ENCODE data around the gene WTAP. TPM values are rescaled to one million over a fixed set of nuclear protein-coding genes. Genes with fewer than 3 reads are reported as not detected.
"Not testable (repeated sequence)": the region's sequence is repeated elsewhere in the genome, so short reads cannot be mapped to it uniquely, and the experiment has no call there.

WTAP gene
- total RNA-seq, 1 donor from 2014 or later, result 75.4 TPM

DNA sequence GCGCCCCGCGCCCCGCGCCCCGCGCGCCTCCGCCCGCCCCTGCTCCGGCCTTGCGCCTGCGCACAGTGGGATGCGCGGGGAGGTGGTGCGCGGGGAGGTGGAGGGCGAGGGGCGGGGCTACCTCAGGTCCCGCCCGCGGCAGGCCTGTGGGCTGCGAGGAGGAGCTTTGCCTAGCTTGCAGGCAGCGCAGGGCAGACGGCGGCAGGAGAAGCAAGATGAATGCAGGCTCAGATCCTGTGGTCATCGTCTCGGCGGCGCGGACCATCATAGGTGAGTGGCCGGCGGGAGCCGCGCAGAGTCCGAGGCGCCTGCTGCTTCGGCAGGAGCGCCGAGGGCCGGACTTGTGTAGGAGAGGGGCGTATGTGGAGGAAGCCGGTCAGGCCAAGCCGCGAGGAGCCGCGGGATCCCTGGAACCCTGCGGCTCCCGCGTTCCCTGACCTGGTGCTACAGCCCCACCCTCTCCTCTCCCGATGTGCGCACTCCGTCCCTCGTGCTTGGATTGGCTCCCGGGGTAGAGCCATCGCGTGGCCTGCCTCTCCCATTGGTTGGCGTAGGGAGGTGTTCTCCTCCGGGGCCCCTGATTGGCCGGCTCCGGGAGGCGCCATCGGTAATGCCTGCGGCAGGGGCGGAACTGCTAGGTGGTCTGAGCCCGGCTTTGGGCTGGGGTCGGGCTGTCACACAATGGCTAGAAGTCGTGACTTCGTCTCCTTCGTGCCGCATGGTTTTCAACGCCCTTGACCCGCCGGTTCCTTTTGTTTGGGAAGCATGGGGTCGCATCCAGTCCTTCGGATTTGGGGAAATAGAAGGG is 34.8 kb downstream of the WTAP start, which contains the start of gene ACAT2:
ACAT2 (plus strand) TSS at position 173 of the 808 bp plus-strand sequence; CDS start at position 216, 43 bp downstream.
- peak; percentile 96 for DNase-seq (ENCODE audit: low spot score)

DNA sequence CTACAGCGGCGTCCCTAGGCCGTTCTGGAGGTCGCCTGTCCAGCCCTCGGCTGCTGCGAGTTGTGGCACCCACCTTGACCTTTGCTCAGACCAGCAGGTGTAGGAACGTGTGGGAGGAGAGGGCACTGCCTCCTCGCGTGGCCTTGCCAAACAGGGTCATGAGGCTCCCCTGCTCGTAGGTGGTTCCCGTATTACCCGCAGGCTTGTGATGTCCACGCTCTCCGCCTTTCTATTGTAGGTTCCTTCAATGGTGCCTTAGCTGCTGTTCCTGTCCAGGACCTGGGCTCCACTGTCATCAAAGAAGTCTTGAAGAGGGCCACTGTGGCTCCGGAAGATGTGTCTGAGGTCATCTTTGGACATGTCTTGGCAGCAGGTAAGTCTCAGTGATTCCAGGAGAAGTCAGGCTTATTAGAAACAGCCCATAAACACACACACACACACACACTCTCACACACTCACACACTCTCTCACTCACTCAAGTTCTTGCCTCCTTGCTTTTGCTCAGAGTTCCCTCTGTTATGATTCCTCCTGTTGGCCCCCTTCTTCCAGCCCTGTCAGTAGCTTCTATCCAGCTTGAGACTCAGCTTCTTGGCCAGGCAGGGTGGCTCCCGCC is 35.5 kb downstream of the WTAP start:
- DNase-seq (ENCODE audit: low spot score), result peak; percentile 15

- DNase-seq (ENCODE audit: low spot score), result no peak
Measured at GRCh38 chr6:159766906-159767305, 39.6 kb downstream of the WTAP start.

- no peak for DNase-seq (ENCODE audit: low spot score)
Measured at GRCh38 chr6:159769470-159769869, 42.2 kb downstream of the WTAP start.

DNA sequence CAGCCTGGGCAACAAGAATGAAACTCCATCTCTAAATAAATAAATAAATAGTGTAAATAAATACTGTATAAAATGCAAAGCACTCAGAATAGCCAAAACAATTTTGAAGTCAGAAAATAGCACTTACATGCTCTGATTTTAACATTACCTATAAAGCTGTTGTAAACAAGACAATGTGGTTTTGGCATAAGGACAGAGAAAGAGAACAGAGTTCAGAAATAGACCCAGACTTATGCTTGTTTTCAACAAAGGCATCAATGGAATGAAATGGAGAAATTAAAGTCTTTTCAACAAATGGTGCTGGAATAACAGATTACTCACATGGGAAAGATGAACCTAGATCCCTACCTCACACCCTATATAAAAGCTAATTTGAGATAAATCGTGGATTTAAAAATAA is 44.9 kb downstream of the WTAP start:
- DNase-seq (ENCODE audit: low spot score), result no peak

DNA sequence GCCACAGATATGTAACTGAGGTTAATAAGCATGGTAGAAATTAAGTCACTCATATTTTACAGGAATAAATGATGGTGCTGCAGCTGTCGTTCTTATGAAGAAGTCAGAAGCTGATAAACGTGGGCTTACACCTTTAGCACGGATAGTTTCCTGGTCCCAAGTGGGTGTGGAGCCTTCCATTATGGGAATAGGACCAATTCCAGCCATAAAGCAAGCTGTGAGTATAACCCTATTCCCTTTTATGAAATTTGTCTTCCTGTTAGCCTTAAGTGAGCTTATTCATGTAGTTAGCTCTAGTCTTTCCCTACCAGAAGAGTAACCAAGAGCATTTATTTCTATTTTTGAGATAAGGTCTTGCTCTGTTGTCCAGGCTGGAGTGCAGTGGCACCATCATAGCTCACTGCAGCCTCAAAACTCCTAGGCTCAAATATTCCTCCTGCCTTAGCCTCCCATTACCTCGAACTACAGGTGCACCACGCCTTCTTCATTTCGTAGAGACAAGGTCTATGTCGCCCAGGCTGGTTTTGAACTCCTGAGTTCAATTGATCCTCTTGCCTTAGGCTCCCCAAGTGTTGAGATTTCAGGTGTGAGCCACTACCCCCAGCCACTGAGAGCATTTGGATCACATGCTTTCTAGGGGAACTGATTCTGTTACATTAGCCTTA is 50.1 kb downstream of the WTAP start:
- DNase-seq (ENCODE audit: low spot score), result no peak

DNA sequence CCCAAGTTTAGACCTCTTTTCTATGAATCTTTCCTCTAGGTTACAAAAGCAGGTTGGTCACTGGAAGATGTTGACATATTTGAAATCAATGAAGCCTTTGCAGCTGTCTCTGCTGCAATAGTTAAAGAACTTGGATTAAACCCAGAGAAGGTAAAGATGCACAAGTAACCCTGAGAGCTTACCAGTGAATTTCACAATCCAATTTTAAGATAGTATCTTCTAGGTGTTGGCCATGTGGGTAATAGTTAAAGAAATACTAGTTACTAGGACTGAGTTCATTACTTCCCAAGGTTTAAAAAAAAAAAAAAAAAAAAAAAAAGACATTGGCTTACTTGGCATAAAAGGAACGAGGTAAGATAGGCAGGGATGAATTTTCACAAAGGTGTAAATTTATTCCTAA is 50.8 kb downstream of the WTAP start:
- DNase-seq (ENCODE audit: low spot score), result no peak

GRCh38 chr6:159778542-159779103 is 51.3 kb downstream of the WTAP start:
- DNase-seq (ENCODE audit: low spot score), result no peak

DNA sequence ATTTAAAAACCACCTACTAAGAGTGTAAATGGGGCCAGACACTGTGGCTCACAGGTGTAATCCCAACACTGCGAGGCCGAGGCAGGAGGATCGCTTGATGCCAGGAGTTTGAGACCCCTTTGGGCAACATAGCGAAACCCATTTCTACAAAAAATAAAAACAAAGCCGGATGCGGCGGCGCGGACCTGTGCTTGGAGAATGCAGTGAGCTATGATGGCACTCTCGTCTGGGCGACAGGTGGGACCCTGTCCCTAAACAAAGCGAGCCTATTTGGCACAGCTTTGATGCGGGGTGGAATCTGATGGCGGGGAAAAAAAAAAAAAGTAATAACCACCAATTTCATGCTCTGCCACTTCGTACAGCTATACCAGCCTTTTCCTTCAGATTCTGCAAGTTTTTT is 61.0 kb downstream of the WTAP start:
- DNase-seq (ENCODE audit: low spot score), result no peak

GRCh38 chr6:159788753-159789376 is 61.6 kb downstream of the WTAP start:
- DNase-seq (ENCODE audit: low spot score), result peak; percentile 53

GRCh38 chr6:159789377-159790148 is 62.3 kb downstream of the WTAP start, which contains the start of gene TCP1:
Gene TCP1 (minus strand): TSS chr6:159789602. CDS start chr6:159789468, 134 bp downstream.
- peak; percentile 100 for DNase-seq (ENCODE audit: low spot score)

- peak; percentile 94 for DNase-seq (ENCODE audit: low spot score)
Measured at GRCh38 chr6:159790149-159790955, 63.0 kb downstream of the WTAP start, which contains the start of gene MRPL18. Gene MRPL18 (plus strand): TSS chr6:159790467. CDS start chr6:159790588, 121 bp downstream.

DNA sequence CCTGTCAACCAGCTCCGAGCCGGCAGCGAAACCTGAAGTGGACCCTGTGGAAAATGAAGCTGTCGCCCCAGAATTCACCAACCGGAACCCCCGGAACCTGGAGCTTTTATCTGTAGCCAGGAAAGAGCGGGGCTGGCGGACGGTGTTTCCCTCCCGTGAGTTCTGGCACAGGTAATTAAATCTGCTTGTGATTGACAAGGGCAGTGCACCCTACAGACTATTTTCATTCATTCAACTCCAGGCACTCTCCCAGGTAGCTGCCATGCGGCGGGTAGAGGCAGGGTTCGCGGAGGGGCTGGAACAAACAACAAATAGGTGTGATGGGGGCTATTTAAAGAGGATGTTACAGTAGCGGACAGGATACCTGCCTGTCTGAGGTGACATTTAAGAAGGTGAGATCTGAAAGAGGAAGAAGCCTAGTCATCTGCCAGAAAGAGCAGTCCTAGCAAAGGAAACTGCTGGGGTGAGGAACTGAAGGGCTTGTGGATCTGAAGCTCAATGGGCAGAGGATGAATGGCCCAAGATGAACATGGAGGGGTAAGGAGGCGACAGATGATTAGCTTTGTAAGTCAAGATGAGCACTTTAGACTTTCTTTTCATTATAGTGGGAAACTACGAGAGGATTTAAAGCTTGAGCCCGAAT is 63.8 kb downstream of the WTAP start:
- DNase-seq (ENCODE audit: low spot score), result no peak

DNA sequence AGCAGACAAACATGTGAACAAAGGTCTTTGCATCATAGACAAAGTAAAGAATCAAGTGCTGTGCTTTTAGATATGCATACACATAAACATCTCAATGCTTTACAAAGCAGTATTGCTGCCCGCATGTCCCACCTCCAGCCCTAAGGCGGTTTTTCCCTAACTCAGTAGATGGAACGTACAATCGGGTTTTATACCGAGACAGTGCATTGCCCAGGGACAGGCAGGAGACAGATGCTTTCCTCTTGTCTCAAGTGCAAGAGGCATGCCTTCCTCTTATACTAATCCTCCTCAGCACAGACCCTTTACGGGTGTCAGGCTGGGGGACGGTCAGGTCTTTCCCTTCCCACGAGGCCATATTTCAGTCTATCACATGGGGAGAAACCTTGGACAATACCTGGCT is 67.7 kb downstream of the WTAP start:
- not testable (repeated sequence) for DNase-seq (ENCODE audit: low spot score)

DNA sequence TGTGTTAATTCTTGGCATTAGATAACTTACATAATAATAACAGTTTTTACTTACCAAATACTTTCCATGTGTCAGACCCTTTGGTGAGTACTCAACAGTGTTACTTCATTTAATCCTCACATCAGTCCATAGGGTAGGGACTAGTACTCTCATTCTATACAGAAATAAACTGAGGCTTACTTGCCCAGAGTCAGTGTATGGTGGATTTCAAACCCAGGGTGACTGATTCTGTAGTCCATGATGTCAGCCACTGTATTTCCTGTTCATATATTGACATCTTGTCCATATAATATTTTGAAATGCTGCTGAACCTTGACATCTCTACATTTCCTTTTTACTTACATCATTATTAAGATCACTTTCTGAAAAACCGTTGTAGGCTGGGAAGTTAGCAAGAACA is 70.2 kb downstream of the WTAP start:
- DNase-seq (ENCODE audit: low spot score), result no peak

GRCh38 chr6:159800141-159800865 is 73.0 kb downstream of the WTAP start, which contains the start of gene PNLDC1:
Gene PNLDC1 (plus strand): TSS chr6:159800276. CDS start chr6:159800308, 32 bp downstream.
- DNase-seq (ENCODE audit: low spot score), result no peak

DNA sequence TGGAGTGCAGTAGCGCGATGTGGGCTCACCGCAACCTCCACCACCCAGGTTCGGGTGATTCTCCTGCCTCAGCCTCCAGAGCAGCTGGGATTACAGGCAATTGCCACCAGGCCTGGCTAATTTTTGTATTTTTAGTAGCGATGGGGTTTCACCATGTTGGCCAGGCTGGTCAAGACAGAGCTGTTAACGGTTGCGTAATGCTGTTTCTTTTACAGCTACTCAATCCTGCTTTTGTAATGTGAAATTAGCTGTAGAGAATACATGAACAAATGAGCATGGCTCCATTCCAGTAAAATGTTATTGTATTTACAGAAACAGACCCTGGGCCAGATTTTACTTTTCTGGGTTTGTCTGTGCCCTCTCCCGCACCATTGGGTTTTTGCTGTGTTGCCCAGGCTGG is 74.6 kb downstream of the WTAP start:
- DNase-seq (ENCODE audit: low spot score), result no peak

- DNase-seq (ENCODE audit: low spot score), result no peak
Measured at GRCh38 chr6:159804504-159804903, 77.2 kb downstream of the WTAP start.
